Hematopoietic multipotent progenitor cell treated with erythropoietin and hydrocortisone succinate and interleukin-3 and kit ligand, for 8 days (in vitro differentiated cells): Measurements from ENCODE around the gene DNAJC5.

Experiments
- DNase-seq: peaks from one replicate; pipeline ENCODE4 v3.0.0-alpha.2; 2015

Gene DNAJC5

DNA sequence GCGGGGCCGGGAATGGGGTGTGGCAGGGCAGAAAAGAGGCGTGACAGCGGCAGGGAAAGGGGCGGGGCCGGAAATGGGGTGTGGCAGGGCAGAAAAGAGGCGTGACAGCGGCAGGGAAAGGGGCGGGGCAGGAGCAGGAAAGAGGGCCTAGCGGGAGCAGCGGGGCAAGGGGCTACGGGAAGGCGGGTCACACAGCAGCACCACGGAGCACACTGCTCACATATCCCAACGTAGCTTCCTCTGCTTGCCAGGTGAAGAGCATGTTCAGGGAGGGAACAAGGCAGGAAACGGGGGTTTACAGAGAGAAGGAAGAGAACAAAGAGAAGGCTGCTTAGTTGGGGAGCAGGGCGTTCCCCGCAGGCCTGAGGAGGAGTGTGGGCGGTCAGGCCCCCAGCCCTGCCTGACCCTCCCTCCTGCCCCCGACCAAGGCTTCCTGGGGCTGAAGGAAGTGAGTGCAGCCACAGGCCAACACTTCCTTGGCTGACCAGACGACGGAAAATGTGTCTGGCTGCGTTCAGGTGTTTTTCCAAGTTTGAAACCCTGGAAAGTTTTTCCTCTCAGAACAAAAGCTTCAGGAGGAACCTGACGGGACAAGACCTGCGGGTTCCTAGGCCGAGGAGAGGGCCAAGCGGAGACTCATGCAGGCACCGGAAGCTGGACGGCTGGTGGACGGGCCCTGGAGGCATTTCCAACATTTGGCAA lies 47.5 kb downstream of the DNAJC5 start:
- no peak for DNase-seq

DNA sequence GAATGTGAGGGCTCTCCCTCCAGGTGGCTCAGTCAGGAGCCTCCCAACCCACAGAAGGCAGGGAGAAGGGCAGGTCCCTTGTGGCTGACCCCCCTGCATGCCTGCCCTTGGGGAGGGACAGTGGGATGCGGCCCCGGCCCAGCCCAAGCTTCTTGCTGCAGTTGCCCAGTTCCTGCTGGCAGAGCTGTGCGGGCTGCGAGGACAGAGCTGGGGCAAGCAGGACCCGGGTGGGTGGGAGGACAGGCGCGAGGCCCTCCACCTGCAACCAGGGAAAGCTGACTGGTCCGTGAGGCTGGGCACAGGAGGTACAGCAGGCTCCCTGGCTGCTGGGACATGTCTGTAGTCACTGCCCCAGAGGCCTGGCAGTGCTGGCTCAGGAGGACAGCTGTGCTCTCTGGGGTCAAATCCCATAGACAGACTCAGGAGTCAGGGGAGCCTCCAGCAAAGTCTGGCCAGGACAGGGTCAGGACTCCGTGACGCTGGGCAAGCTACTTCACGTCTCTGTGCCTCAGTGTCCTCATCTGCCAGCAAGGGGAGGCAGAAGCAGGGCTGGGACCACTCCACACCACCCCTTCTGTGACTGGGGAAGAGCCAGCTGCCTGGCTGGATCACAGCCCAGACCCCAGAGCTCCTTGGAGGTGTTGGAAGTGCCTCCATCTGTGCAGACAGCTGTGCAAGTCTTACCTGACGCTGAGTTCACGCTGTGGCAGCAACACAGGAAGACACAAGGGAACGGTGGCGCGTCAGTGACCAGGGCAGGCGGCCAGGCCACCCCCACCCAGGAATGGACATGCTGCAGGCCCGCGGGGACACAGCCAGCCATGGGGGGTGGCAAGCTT lies 48.3 kb downstream of the DNAJC5 start:
- DNase-seq = no peak

- DNase-seq = no peak
Measured at GRCh38 chr20:63943808-63944077, 48.8 kb downstream of the DNAJC5 start.

- DNase-seq = no peak
Measured at GRCh38 chr20:63944078-63944941, 49.4 kb downstream of the DNAJC5 start.

DNA sequence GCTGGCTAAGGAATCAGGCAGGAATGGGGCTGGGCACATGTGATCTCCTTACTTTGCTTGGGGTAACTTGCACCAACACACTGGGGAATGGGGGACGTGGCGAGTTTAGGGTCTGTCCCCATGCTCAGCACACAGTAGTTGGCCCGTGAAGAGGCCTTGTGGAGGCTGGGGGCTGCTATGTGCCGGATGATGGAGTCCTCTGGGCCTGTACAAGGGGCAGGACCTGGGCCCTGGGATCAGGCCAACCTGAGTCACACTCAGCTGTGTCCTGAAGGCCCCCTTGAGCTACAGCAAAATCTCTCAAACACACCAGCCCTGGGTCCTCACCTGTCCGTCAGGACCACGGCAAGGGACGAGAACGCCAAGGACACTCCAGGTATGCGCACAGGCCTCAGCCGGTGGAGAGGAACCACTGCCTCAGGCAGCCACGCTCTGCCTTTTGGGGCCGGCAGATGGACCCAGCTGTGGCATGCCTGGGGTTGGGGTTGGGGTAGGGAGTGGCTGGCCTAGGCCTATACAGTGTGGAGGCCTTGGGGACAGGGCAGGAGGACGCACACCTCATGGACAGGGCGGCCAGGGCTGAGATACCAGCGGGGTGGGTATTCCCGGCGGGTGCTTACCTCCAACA lies 50.2 kb downstream of the DNAJC5 start:
- no peak for DNase-seq

- no peak for DNase-seq
Measured at GRCh38 chr20:63945921-63946920, 51.3 kb downstream of the DNAJC5 start.

- no peak for DNase-seq
Measured at GRCh38 chr20:63946986-63947637, 52.2 kb downstream of the DNAJC5 start.

- DNase-seq = peak; percentile 11
Measured at GRCh38 chr20:63947638-63948456, 52.9 kb downstream of the DNAJC5 start.

DNA sequence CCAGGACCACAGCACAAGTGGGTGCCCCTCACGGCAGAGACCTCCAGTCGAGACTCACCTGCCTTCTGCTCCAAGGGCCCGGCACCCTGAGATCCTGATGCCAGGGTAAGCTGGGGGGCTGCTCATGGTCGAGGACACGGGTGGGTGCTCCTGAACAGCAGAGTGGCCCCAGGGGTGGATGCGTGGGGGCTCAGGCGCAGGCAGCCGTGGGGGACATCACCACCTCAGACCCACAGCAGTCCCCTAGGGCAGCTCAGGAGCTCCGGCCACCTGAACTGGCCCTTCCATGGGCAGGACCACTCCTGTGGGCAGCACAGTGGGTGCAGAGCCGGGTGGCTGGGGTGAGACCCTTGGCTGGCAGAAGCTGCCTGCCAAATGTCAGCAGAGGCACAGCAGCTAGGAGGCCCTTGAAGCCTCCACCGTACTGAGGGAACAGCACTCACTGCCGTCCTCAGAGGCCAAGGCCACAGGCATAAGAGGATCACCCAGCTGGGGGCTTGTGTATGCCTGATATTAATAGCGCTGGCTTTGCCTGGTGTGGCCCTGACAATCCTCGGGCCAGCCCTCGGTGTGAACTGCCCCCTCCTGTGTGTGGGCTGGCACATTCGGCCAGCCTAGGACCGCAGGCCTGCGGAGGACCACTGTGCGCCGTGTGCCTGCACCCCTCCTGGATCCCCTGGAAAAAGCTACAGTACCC lies 55.9 kb downstream of the DNAJC5 start:
- no peak for DNase-seq

DNA sequence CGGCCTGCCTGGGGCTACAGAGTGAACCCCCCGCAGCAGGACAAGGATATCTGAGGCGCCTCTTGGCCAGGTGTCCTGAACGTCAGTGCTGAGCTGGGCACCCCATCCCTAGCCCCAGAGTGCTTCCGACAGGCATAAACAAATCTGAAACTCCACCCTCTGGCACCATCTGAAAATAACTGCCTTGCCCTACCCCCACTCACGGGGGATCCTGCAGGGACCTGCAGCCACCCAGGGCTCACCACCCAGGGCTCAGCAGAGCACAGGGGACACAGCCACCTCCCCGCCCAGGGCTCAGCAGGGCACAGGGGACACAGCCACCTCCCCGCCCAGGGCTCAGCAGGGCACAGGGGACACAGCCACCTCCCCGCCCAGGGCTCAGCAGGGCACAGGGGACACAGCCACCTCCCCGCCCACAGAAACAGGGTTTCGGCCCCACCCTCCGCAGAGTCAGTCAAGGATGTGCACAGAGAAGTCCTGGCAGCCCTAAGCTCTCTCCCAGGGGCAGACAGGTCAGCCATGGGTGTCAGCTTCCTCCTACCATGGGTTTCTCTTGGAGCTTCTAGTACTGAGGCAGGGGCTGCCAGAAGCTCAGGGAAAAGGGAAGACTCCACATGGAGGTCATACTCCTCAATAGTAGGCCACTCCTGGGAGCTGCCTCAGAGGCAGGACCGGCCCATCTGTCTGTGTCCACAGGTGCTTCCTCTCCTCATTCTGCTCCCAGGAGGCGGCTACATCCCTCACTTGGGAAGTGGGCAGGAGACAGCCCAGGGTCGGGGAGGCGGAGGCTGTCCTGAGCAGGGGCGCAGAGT lies 56.7 kb downstream of the DNAJC5 start:
- DNase-seq = no peak

DNA sequence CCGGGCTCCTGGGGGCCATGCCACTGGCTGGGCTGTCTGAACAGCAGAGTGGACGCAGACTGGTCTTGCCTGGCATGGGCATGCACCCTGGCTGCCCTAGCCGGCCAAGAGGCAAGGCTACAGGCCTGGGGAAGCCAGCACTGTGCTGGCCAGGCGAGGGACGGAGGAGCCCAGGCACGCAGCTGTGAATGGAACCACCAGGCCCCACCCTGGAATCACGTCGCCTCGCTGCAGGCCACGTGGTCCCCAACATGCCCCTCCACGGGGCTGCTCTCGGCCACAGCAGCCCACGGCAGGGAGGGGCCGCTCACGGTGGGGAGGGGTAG lies 57.2 kb downstream of the DNAJC5 start:
- no peak for DNase-seq

GRCh38 chr20:63952769-63953168 lies 57.8 kb downstream of the DNAJC5 start:
- no peak for DNase-seq

DNA sequence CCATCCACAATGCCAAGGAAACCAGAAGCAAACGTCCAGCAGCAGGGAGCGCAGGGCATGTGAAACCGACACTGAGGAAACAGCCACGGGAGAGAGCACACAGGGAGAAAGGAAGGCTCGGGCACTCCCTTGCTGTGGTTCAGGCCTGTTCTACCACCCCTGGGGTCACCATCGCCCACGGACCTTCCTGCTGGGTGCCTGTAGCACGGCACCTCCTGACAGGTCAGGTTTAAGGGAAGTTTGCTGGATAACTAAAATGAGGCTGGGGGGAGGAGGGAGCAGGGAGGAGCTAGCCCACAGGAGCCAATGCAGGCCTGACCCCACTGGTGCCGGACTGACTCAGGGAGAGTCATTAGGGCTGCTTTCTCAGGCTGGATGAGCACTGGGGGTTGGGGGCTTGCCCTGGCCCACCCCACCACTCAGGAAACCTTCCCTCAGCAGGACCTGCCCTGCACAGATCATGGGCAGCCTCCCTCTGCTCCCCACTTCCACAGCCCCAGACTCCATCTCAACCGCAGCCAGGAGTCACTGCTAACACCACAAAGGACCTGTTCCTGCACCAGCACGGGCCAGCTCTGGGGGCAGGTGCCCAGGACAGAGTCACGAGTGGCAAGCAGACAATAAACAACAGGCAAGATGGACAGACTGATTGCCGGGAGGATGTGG lies 59.0 kb downstream of the DNAJC5 start:
- no peak for DNase-seq

GRCh38 chr20:63955281-63955826 lies 60.4 kb downstream of the DNAJC5 start:
- DNase-seq = peak; percentile 25

- peak; percentile 87 for DNase-seq
Measured at GRCh38 chr20:63955827-63956663, 61.1 kb downstream of the DNAJC5 start, which contains the start of gene UCKL1. Gene UCKL1, minus strand, starts transcription at chr20:63956416. Its CDS starts 44 bp downstream, at chr20:63956372.

- DNase-seq = no peak
Measured at GRCh38 chr20:63956664-63957003, 61.7 kb downstream of the DNAJC5 start.
